PC-3 (cell line): ENCODE data around the gene GALNT2. TPM values are rescaled to one million over a fixed set of nuclear protein-coding genes. Genes with fewer than 3 reads are reported as not detected.

Source experiments
- ATAC-seq: fragments of 200-7000 bp; cut with Tn5 transposase; 2 replicates; pipeline ENCODE4 v1.9.1; 2020; ENCODE audit warnings: mild to moderate bottlenecking, moderate library complexity
- BruUV-seq: library from RNA; stranded (reverse); fragments of 400-500 nt; replicated peaks from 2 replicates; lab custom pipeline; 2021; lab: Mats Ljungman, UMichigan
- CTCF ChIA-PET: fragments of 300-600 bp; sonication (Branson Sonifier 250); formaldehyde crosslinking; loops from one replicate; lab custom pipeline; 2022; ENCODE audit warnings: antibody characterized with exemption; lab: Charles Lee
- POLR2A ChIA-PET: fragments of 300-600 bp; sonication (Branson Sonifier 250); formaldehyde crosslinking; loops from one replicate; lab custom pipeline; 2022; ENCODE audit warnings: antibody characterized with exemption; ENCODE audit not compliant: unreplicated experiment; lab: Charles Lee
- DNase-seq: peaks from one replicate; pipeline ENCODE4 v3.0.0-alpha.2; 2015
- H2AFZ ChIP-seq: fragments of 300-600 bp; sonication (generic); 2 replicates; pipeline ENCODE4 v1.6.0; 2016; ENCODE audit warnings: antibody characterized with exemption, low read length
- H3F3A ChIP-seq: fragments of 300-600 bp; sonication (generic); one replicate; pipeline ENCODE4 v1.6.0; 2017; ENCODE audit warnings: antibody characterized with exemption, low read length, control low read depth, mild to moderate bottlenecking; ENCODE audit not compliant: unreplicated experiment
- H3K27ac ChIP-seq: fragments of 300-600 bp; sonication (generic); 2 replicates; pipeline ENCODE4 v1.5.1; 2016; ENCODE audit warnings: mild to moderate bottlenecking, low read length
- H3K27me3 ChIP-seq: fragments of 300-600 bp; sonication (generic); 2 replicates; pipeline ENCODE4 v1.6.1; 2016; ENCODE audit warnings: low read length, mixed read lengths
- H3K36me3 ChIP-seq: fragments of 300-600 bp; sonication (generic); 2 replicates; pipeline ENCODE4 v1.6.1; 2016; ENCODE audit warnings: low read depth, mixed run types, low read length, mixed read lengths
- H3K4me1 ChIP-seq: fragments of 300-600 bp; sonication (generic); 2 replicates; pipeline ENCODE4 v1.5.1; 2016; ENCODE audit warnings: low read length; ENCODE audit not compliant: insufficient read depth
- H3K4me2 ChIP-seq: fragments of 300-600 bp; sonication (generic); 2 replicates; pipeline ENCODE4 v1.6.0; 2016; ENCODE audit warnings: low read length
- H3K4me3 ChIP-seq: fragments of 300-600 bp; sonication (generic); 2 replicates; pipeline ENCODE4 v1.5.1; 2016; ENCODE audit warnings: mild to moderate bottlenecking, low read length, mixed read lengths
- H3K79me2 ChIP-seq: fragments of 300-600 bp; sonication (generic); 2 replicates; pipeline ENCODE4 v1.6.1; 2017; ENCODE audit warnings: low read length, mixed read lengths
- H3K9ac ChIP-seq: fragments of 300-600 bp; sonication (generic); 2 replicates; pipeline ENCODE4 v1.6.0; 2016; ENCODE audit warnings: mild to moderate bottlenecking, low read length
- H3K9me2 ChIP-seq: fragments of 300-600 bp; sonication (generic); replicated peaks from 2 replicates; pipeline ENCODE4 v1.6.1; 2016; ENCODE audit warnings: mixed run types, low read length, mixed read lengths
- H3K9me3 ChIP-seq: fragments of 300-600 bp; sonication (generic); 2 replicates; pipeline ENCODE4 v1.6.1; 2016; ENCODE audit warnings: low read length, mixed read lengths
- H4K20me1 ChIP-seq: fragments of 300-600 bp; sonication (generic); 2 replicates; pipeline ENCODE4 v1.6.1; 2016; ENCODE audit warnings: low read length, mixed read lengths
- EZH2 ChIP-seq: fragments of 300-600 bp; sonication (generic); IDR thresholded peaks from one replicate; pipeline ENCODE4 v1.6.1; 2017; ENCODE audit warnings: antibody characterized with exemption, mild to moderate bottlenecking, low read length; ENCODE audit not compliant: unreplicated experiment
- EZH2phosphoT487 ChIP-seq: fragments of 300-600 bp; sonication (generic); IDR thresholded peaks from 2 replicates; pipeline ENCODE4 v1.6.1; 2018; ENCODE audit warnings: mild to moderate bottlenecking, antibody characterized with exemption, low read length, borderline replicate concordance
- intact Hi-C: fragments of 100-400 bp; cut with micrococcal nuclease; formaldehyde crosslinking; loops from 2 replicates; pipeline ENCODE4 v1.9.0; 2023
- total RNA-seq: library from RNA; depleted of rRNA; stranded (reverse); fragments of >200 nt; gene quantifications from 2 replicates; pipeline ENCODE4 v1.2.3, GENCODE V29; 2014
- TF ChIP-seq, protein P1 (sequence below): fragments of 300-600 bp; sonication (generic); conservative IDR thresholded peaks from 2 replicates; pipeline ENCODE4 v1.5.1; 2017; ENCODE audit warnings: antibody characterized with exemption, low read depth, mild to moderate bottlenecking, low read length

The GALNT2 gene
- total RNA-seq, 1 experiment from 2014 or later = 182 TPM

DNA sequence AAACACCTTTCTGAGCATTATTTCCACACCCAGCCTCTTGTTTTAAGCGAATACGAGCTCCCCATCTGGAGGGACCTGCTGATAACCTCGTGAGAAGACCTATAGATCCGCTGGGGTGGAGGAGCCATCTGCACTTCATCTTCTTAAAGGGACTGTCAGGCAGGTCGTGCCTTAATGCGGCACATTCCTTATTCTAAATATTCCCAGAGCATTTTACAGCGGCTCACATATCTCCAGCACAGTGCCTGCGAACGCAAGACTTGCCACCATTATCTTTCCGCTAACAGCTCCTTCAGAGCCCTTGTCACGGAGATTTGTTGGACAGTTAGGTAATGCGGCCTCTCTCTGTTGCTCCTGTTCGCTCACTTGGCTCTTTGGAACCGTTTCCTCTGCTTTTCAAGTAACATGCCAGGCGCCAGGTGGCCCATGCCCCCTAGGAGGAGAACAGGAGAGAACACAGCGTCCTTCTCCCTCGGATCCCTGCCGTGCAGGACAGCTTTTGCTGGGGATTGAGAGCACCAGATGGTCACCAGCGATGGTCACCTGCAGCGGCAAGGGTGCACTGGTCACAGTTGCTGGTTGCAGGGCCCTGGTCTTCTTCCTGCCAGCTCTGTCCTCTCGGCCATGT is 196.6 kb downstream of the GALNT2 start:
- no peaks in the 10 kb centered on the region for H3K27me3 ChIP-seq
- no TSS peak for BruUV-seq
- H3K9ac ChIP-seq = no peak overlapping the region
- no peak overlapping the region for H3K4me3 ChIP-seq
- no peak overlapping the region for H3K4me2 ChIP-seq
- no peaks in the 10 kb centered on the region for H3K9me3 ChIP-seq
- no peak overlapping the region for H2AFZ ChIP-seq
- peaks cover 54% of the 10 kb centered on the region for H3K36me3 ChIP-seq
- DNase-seq = no peak
- H4K20me1 ChIP-seq = no peaks in the 10 kb centered on the region
- ChIA-PET POLR2A (no interaction called here), CTCF (interaction anchor here (0.6 kb wide), 1 partner anchor 161 kb away, joined by 3 read pairs; no protein-coding TSS in a partner anchor)
- intact Hi-C loops = no loop called here
- H3F3A ChIP-seq = no peaks in the 10 kb centered on the region
- no peak for ATAC-seq
- no peaks in the 10 kb centered on the region for H3K9me2 ChIP-seq
- TF ChIP-seq, protein P1, sequence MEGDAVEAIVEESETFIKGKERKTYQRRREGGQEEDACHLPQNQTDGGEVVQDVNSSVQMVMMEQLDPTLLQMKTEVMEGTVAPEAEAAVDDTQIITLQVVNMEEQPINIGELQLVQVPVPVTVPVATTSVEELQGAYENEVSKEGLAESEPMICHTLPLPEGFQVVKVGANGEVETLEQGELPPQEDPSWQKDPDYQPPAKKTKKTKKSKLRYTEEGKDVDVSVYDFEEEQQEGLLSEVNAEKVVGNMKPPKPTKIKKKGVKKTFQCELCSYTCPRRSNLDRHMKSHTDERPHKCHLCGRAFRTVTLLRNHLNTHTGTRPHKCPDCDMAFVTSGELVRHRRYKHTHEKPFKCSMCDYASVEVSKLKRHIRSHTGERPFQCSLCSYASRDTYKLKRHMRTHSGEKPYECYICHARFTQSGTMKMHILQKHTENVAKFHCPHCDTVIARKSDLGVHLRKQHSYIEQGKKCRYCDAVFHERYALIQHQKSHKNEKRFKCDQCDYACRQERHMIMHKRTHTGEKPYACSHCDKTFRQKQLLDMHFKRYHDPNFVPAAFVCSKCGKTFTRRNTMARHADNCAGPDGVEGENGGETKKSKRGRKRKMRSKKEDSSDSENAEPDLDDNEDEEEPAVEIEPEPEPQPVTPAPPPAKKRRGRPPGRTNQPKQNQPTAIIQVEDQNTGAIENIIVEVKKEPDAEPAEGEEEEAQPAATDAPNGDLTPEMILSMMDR = no peak
- TF ChIP-seq EZH2phosphoT487 (no peak), EZH2 (no peak)
- no peaks in the 10 kb centered on the region for H3K79me2 ChIP-seq
- peaks cover 2% of the 10 kb centered on the region; the same call in 1 of the 2 replicates for H3K4me1 ChIP-seq
- no peak overlapping the region for H3K27ac ChIP-seq

GRCh38 chr1:230264342-230264741 is 197.3 kb downstream of the GALNT2 start:
- no peaks in the 10 kb centered on the region for H3K27me3 ChIP-seq
- no peak overlapping the region for H3K4me3 ChIP-seq
- CTCF ChIA-PET = no interaction called here
- H3K9me3 ChIP-seq = no peaks in the 10 kb centered on the region
- no TSS peak for BruUV-seq
- no peak overlapping the region for H3K27ac ChIP-seq
- no peak overlapping the region for H2AFZ ChIP-seq
- intact Hi-C loops = no loop called here
- no peak for DNase-seq
- H3K9me2 ChIP-seq = no peaks in the 10 kb centered on the region
- peaks cover 48% of the 10 kb centered on the region for H3K36me3 ChIP-seq
- ATAC-seq = no peak
- TF ChIP-seq, protein P1 = no peak
- TF ChIP-seq EZH2 (no peak), EZH2phosphoT487 (no peak)
- no peaks in the 10 kb centered on the region for H3F3A ChIP-seq
- no peak overlapping the region for H3K4me2 ChIP-seq
- H4K20me1 ChIP-seq = no peaks in the 10 kb centered on the region
- POLR2A ChIA-PET = no interaction called here
- peaks cover 4% of the 10 kb centered on the region; the same call in 1 of the 2 replicates for H3K4me1 ChIP-seq
- H3K79me2 ChIP-seq = no peaks in the 10 kb centered on the region
- no peak overlapping the region for H3K9ac ChIP-seq
